Measurements from ENCODE around the gene R3HDM2.

The R3HDM2 gene

DNA sequence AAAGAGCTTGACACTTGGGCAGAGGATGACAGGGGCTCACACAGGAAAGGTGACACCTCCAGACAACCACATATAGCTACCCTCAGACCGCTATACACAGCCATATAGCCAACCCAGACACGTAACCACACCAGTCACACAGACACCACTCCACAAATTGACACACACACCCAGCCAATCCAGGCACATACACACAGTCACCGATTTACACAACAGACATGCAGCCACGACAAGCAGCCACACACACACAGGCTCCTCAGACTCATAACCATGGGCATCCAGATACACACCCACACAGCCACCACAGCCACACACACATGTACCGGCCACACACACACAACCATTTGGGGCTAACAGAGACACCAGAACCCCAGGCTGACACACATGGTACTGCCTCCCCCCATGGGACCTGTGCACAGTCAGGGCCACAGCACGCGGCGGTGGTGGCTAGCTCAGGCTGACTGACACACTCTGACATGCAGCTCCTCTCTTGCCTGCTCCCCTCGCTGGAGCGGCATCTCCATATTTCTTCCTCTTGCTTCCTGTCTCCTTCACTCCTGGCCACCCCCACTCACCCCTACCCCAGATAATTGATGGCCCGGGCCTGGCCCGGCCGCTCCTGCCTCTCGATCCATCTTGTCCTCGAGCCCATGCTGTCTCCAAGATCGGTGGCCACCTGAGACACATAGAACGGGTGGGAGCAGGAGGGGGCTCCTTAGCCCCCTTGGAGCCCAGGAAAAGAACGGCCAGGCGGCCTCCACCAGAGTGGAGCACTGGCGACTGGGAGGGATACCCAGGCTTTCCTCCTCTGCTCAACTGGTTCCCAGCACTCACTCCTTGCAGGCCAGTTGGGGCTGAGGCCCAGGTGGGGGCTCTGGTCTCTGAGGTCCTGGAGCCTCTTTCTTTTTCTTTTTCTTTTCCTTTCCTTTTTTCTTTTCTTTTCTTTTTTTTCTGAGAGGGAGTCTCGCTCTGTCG, 207.4 kb downstream of the R3HDM2 start:
- no peak for TF ChIP-seq CTCF (conservative IDR thresholded peaks at IDR 0.05; ENCODE audit: low read depth)
- ChIA-PET POLR2A (ENCODE audit: low non-redundant PET) (no interaction called here), CTCF (interaction anchor here (0.5 to 2.7 kb wide), 5 partner anchors 9 to 20 kb away, joined by 3 to 13 read pairs (median 5); no protein-coding TSS in a partner anchor)
- DNase-seq (ENCODE audit: low spot score) = no peak
- no peak overlapping the region for H3K27ac ChIP-seq

DNA sequence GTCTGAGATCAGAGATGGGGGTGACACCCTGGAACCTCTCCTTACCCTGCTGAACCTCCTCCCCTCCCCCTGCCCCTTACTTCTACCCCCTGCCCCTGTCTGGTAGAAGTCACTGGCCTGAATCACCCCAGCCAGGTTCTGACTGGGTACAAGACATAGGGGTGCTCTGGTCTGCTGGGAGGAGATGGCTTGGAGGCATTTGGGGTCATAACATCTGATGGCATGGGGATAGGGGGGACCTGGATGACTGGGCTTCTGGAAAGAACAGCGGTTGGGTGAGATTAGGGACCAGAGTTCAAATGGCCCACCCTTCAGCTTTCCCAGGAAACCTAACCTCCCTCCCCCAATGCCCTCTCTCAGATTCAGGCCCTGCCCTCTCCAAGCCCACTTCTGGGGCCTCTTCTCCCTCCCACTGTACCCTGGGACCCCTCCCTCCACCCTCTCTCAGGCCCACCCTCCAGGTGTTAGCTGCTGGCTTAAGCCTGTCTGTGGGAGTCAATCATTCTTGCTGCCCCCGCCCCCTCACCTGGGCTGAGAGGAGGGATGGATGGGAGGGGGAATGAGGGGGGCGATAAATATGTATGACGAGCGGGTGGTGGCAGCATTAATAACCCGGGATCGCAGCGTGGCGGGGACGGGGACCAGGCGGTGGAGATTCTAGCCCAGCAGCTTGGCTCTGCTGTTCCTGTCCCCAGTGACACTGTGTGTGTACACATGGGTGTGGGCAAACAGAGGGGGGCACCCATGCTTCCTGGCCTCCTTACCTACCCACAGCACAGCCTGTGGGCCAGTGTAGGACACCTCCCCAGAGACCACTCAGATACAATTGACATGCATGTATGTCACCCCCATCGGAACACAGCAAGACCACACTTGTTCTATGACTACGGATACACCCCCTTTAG, 208.3 kb downstream of the R3HDM2 start:
- ChIA-PET POLR2A (ENCODE audit: low non-redundant PET) (no interaction called here), CTCF (interaction anchor here (0.8 to 2.7 kb wide), 2 partner anchors 8 to 17 kb away, joined by 3 to 13 read pairs; no protein-coding TSS in a partner anchor)
- TF ChIP-seq CTCF (conservative IDR thresholded peaks at IDR 0.05; ENCODE audit: low read depth) = no peak
- no peak for DNase-seq (ENCODE audit: low spot score)
- H3K27ac ChIP-seq = no peak overlapping the region

- DNase-seq (ENCODE audit: low spot score) = no peak
- no peak for TF ChIP-seq CTCF (conservative IDR thresholded peaks at IDR 0.05; ENCODE audit: low read depth)
- POLR2A ChIA-PET (ENCODE audit: low non-redundant PET) = interaction anchor here (0.6 kb wide), 1 partner anchor 872 kb away, joined by 4 read pairs; no protein-coding TSS in a partner anchor
- CTCF ChIA-PET = interaction anchor here (2.7 kb wide), 1 partner anchor 18 kb away, joined by 13 read pairs; no protein-coding TSS in a partner anchor
- H3K27ac ChIP-seq = no peak overlapping the region
Observed at GRCh38 chr12:57221169-57221917, 209.5 kb downstream of the R3HDM2 start.

DNA sequence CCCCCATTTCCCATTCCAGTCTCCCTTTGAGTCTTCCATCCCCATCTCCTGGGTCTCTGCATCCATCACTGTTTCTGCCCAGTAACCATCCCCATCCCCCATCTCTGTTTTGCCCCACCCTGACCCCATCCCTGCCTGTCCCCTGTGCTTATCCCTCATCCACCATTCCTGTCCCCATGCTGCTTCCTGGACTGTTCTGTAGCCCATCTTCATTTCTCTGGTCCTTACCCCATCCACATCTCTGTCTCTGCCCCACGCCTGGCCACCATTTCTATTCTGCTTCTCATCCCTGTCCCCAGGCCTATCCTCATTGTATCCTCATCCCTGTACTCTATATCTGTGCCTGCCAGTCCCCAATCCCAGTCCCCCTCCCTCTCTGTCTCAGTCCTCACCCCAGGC, 210.1 kb downstream of the R3HDM2 start:
- no peak for DNase-seq (ENCODE audit: low spot score)
- ChIA-PET POLR2A (ENCODE audit: low non-redundant PET) (no interaction called here), CTCF (no interaction called here)

GRCh38 chr12:57219993-57220754, 210.7 kb downstream of the R3HDM2 start:
- no peak for TF ChIP-seq CTCF (conservative IDR thresholded peaks at IDR 0.05; ENCODE audit: low read depth)
- ChIA-PET CTCF (interaction anchor here (0.7 to 1.7 kb wide), 4 partner anchors 19 to 488 kb away, joined by 3 to 7 read pairs (median 4); no protein-coding TSS in a partner anchor), POLR2A (ENCODE audit: low non-redundant PET) (interaction anchor here (0.6 kb wide), 1 partner anchor 18 kb away, joined by 3 read pairs; no protein-coding TSS in a partner anchor)
- no peak overlapping the region for H3K27ac ChIP-seq
- no peak for DNase-seq (ENCODE audit: low spot score)

More for the DNA sequence above, 210.1 kb downstream of the R3HDM2 start:
- H3K27ac ChIP-seq = no peak overlapping the region
- no peak for TF ChIP-seq CTCF (conservative IDR thresholded peaks at IDR 0.05; ENCODE audit: low read depth)
